ENCODE data around the gene FBL.
A peak's percentile ranks its signal among the peaks of the same experiment; 100 is the strongest.
"Not testable (repeated sequence)": the region's sequence is repeated elsewhere in the genome, so short reads cannot be mapped to it uniquely, and the experiment has no call there.

FBL gene

DNA sequence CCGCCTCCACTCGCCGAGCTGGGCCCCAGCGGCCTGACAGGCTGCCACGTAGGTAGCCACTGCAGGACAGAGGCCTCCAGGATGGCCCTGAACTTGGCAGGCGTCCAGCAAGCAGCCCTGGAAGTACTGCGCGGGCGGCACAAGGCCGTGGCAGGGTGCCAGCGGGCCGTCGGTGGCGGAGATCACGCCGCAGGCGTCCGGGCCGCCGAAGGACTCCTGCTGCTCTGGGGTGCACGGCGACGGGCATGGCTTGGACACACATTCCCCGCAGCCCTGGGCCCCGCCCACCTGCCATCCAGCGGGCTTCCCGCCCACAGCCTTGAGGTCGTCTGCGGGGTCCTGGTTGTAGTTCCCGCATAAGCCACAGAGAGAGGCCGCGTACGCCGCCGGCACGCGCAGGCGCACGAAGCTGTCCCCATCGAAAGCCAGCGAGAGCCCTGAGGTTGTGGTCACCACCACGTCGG, 29.3 kb upstream of the FBL start:
- not testable (repeated sequence) for DNase-seq

DNA sequence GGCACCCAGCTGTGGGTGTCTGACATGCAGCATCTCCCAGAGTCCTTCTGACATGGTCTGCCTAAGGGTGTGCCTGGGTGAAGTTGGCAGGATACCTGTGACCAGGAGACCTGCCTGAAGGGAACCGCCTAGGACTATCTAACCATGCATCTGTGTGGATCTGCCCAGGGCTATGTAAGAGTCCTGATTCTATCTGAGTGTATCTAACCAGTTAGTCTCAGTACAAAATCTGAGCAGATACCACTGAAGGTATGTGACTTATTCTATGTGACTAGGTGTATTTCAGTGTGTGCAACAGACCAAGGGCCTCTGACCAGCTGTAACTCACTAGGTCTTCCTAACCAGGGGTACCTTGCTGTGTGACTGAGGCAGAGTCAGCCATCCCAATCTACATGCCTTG, 28.2 kb upstream of the FBL start:
- no peak for DNase-seq

DNA sequence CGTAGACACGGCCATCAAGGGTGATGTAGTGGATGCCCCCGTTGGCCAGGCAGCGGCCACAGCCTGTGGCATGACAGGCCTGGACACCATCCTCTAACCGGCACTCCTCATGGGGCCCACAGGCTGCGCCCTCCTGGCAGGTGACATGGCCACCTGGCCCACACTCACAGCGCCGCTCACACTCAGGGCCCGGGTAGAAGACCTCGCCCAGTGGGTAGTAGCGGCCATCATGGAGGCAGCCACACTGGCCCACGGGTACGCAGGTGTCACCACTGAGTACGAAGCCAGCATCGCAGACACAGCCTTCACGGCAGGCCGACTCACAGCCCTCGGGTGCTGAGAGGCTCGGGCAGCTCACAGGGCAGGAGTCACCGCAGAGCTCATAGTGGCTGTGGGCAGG, 27.2 kb upstream of the FBL start:
- DNase-seq: no peak

DNA sequence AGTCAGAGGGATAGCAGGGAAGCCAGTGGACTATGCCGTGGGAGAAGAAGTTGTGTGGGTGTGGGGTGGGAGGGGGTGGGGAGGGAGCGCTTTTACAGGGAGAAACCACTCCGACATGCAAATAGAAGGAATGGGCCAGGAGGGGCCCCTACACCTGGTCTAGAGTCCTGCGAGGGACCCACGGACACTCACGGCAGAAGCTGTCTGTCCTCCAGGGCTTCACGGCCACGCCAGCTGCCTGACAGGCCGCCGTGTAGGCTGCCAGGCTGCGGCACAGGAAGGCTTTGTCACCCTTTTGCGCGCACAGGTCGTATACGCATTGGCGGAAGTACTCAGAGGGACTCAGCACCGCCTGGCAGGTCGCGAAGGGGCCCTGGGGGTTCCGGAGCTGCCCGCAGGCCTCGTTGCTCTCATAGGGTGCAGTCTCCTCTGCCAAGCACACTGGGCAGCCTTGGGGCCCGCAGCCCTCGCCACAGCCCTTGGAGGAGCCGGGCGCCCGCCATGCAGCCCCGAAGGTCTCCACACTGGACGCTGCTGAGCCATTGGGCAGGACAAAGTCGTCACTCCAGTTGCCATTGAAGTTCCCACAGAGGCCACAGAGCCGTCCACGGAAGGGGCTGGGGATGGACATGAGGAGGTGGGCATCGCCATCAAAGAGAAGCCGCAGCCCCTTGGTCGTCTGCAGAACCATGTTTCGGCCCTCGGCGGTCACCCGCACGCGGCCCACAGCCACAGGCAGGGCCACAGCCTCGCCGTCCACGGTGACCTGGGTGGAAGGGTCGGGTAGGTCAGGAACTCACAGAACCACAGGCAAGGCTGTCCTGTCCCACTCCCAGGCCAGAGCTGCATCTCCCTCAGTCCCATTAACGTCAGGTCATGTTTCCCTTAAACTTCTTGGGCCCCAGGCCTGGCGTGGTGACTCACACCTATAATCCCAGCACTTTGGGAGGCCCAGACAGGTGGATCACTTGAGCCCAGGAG, 26.0 kb upstream of the FBL start:
- DNase-seq: no peak

DNA sequence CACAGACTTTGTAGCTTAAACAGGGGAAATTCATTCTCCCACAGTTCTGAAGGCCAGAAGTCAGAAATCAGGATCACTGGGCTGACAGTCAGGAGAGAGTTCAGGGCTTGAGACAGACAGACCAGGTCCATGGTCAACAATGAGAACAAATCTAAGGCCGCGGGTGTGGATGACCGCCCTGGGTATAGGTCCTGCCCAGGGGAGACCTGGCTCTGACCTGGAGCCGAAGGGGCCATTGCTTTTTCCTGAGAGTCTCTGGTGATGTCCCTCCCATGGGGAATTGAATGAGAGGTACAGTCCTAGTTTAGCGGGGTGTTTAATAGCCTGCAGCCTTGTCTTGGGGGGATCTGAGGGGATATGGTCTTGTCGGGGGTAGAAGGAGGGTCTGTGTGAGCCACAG, 25.2 kb upstream of the FBL start:
- DNase-seq: no peak

DNA sequence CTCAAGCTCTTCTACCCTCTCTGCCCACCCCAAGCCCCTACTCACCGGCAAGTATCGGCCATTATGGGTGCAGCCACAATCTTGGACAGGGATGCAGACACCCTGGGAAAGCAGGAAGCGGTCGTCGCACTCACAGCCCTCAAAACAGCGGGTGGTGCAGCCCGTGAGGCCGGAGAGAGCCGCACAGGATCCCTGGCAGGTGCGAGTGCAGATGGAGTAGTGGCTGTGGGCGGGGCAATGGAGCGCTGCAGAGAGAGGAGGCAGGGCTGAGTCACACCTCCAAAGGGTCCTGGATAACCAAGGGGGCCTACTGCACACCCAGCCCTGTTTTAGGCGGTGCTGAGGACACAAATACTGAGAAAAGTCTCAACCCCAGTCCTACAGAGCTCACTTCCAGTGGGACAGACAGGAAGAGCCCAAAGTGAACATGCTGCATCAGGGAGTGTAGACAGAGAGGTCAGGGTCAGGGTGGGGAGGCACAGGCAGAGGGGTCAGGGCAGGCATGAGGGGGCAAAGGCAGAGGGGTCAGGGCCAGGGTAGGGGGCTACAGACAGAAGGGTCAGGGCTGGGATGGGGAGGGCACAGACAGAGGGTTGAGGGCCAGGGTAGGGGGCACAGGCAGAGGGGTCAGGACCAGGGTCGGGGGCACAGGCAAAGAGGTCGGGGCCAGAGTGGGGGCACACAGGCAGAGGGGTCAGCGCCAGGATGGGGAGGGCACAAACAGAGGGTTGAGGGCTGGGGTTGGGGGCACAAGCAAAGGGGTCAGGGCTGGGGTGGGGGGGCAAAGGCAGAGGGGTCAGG, 24.2 kb upstream of the FBL start:
- DNase-seq: no peak

DNA sequence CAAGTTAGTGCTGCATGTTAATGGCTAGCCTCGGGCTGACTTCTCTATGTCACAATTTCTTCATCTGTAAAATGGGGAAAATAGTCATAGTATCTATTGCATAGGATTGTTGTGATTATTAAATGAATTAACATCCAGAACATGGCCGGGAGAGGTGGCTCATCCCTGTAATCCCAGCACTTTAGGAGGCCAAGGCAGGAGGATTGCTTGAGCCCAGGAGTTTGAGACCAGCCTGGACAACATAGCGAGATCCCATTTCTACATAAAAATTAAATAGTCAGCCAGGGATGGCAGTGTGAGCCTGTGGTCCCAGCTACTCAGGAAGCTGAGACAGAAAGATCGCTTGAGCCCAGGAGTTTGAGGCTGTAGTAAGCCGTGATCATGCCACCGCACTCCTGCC, 21.8 kb upstream of the FBL start:
- DNase-seq: no peak

DNA sequence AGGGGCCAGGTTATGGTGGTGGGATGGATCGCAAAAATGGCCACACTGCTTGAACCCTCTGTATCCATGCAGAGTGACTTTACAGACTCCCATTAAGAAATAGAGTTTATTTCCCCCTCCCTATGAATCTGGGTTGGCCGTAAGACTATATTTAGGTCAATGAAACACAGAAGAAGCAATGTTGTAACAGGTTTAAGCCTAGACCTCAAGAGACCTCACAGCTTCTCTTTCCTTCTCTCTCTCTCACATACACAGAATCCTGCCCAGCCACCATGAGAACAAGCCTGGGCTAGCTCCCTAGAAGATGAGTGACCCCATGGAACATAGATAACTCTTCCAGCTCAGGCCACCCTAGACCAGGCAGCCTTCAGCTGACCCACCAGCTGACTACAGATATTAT, 21.0 kb upstream of the FBL start:
- no peak for DNase-seq

DNA sequence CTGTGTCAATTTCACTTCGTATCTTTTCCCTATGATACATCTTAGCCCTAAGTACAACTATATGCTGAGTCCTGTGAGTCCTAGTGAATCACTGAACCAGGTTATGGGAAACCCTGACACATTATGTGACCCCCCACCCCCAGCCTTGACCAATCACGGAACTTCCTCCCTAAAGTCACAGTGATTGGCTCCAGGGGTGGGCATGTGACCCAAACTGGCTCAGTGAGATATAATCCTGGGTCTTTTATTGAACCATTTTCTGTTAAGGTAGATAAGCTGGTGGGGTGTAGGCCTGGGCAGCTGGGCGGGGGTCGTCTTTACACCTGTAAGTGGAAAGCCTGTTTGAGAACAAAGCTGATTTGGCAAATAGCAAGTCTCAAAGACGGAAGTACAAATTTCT, 19.8 kb upstream of the FBL start:
- no peak for DNase-seq

DNA sequence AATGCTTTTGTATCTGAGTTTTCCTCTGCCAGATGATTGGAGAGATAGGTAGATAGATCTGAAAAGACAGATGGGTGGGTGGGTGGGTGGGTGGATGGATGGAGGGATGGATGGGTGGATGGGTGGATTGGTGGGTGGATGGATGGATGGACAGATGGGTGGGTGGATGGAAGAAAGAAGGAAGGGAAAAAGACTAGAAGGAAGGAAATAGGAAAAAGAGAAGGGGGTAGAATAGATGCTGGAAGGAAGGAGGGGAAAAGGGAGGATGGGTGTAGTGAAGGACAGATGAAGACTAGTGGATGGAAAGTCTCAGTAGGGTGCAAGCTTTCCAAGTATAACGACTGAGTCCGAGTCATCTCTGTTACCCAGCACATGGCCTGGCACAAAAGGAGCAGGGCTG, 19.0 kb upstream of the FBL start:
- no peak for DNase-seq

DNA sequence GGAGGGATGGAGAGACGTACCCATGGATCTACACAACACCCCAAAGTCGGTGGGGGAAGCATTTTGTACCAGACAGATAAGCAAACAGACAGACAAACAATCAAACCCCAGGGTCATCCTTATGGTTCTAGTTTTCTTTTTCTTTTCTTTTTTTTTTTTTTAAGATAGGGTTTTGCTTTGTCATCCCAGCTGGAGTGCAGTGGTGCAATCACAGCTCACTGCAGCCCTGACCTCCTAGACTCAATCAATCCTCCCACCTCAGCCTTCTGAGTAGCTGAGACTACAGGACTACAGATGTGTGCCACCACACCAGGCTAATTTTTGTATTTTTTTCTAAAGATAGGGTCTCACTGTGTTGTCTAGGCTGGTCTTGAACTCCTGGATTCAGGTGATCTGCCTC, 17.9 kb upstream of the FBL start:
- no peak for DNase-seq

DNA sequence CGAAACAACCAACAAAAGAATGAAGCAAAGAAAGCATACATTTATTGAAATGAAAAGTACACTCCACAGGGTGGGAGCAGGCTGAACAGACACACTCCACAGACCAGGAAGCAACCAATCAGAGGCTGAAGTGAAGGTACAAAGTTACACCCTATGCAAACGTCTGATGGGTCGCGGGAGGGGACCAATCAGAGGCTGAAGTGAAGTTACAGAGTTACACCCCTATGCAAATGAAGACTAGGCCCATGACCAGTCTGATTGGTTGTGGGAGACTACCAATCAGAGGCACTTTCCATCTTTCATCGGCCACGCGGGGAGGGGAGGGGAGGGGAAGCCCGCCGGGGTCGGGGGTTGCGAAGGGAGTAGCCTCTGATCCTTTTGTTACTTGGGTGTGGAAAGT, 12.4 kb upstream of the FBL start:
- no peak for DNase-seq

DNA sequence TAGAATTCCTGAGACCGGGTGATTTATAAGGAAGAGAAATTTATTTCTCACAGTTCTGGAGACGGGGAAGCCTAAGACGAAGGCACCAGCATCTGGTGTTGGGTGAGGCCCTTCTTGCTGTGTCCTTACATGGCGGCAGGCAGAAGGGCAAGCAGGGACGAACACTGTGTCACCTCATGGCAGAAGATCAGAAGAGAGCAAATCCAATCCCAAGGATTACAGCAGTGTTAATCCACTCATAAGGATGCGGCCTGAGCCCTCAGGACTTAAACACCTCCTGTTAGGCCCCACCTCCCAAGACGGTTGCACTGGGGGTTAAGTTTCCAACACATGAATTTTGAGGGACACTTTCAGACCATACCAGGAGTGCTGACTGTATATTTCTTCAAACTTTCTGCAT, 6.7 kb upstream of the FBL start:
- DNase-seq: no peak

DNA sequence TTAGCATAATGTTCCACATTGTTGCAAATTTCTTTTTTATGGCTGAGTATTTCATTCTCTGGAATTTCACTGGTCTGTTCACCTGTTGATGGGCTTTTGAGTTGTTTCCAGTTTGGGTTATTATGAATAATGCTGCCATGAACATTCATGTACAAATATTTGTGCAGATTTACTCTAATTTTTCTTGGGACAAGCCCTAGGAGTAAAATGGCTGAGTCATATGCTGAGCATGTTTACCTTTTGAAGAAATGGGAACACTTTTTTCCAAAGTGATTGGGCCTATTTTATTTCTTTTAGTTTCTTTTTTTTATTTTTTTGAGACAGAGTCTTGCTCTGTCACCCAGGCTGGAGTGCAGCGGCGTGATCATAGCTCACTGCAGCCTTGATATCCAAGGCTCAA, 4.7 kb upstream of the FBL start:
- no peak for DNase-seq

DNA sequence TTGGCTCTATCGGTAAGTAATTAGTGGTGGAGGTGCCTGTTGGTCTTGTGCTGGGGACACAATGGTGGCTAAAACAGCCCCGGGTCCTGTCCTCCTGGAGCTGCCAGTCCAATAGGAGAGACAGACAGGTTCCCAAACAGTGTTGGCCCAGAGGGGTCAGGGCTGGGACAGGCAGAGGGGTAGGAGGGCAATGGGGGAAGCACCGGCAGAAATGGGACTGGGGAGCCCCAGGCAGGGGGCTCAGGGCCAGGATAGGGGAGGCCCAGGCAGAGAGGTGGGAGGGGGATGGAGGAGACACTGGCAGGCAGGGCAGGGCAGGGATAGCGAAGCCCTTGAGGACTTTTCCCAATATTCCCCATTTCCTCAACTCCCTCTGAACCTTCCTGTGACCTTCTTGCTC, 2.2 kb upstream of the FBL start:
- no peak for DNase-seq

DNA sequence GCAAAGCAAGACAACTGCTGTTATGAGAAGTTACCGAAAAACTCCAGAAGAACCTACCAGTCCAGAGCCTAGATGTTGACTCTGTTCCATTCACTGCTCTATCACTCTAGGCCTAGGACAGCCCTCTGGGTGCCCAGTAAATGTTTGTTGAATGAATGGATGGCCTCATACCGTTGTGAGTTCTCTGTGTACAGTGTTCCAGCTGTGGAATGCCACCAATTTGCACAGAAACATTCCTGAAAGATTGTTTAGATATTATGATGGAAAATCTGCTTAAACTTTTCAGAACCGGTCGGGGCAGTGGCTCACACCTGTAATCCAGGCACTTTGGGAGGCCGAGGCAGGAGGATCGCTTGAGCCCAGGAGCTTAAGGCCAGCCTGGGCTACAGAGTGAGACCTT, 1.3 kb upstream of the FBL start:
- no peak for DNase-seq

DNA sequence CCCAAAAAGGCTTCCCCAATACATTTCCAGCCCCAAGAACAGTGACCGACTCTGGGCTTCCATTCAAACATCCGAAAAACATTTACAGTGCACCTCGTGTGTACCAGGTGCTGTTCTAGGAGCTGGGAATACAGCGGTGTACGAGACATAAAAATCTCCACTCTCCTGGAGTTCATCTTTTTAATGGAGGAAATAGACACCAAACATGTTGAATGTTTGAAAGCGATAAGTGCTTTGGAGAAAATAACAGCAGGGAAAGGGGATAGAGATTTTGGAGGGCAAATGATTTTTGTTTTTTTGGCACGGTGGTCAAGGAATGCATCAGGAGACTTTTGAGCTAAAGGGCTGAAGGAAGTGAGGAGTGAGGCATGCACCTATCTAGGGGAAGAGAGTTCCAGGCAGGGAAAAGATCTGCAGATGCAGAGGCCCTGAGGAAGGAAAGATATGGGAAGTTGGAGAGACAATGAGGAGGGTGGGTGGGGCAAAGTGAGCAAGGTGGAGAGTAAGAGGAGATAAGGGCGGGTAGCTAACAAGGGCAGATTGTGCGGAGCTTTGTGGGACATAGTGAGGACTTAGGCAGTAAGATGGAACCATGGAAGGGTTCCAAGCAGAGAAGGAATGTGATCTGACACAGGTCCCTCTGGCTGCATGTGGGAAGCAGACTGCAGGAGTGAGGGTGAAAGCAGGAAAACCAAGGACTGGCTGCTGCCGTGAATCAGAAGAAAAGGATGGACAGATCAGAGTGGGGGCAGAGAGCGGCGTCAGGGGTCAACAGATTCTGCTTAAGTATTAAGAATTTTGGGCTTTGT, 703 bp upstream of the FBL start:
- DNase-seq: no peak

DNA sequence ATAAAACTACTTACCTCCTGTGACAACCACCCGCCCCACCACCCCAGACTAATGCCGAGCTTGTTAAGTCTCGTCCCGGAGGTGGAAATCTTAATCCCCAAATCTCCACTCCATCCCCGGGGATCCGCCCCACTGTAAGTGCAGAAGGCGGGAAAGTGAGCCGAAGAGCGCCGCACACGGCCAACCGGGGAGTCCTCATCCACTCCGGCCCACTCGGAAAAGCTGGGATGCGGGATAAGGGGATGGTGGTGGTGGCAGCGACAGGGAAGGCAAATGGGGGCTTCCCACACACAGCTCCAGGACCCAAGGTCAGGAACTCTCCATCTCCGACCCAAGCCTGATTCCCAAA, 621 bp downstream of the FBL start:
- no peak for DNase-seq

DNA sequence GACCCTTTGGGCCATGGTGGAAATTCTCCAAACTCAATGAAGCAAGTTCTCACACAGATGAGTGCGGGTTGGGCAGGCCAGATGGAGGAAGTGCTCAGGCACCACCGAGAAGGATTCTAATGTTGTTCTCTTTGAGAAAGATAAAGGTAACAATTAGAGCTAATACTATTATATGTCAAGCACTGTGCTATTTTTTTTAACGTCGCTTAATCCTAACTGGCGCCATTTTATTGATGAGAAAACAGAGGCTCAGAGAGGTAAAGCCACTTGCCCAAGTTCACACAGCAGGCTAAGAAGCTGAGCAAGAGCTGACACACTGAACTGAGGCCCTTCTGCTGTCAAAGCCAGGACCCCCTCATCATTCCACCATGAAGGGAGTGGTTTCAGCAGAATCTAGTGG, 1.0 kb downstream of the FBL start:
- no peak for DNase-seq

DNA sequence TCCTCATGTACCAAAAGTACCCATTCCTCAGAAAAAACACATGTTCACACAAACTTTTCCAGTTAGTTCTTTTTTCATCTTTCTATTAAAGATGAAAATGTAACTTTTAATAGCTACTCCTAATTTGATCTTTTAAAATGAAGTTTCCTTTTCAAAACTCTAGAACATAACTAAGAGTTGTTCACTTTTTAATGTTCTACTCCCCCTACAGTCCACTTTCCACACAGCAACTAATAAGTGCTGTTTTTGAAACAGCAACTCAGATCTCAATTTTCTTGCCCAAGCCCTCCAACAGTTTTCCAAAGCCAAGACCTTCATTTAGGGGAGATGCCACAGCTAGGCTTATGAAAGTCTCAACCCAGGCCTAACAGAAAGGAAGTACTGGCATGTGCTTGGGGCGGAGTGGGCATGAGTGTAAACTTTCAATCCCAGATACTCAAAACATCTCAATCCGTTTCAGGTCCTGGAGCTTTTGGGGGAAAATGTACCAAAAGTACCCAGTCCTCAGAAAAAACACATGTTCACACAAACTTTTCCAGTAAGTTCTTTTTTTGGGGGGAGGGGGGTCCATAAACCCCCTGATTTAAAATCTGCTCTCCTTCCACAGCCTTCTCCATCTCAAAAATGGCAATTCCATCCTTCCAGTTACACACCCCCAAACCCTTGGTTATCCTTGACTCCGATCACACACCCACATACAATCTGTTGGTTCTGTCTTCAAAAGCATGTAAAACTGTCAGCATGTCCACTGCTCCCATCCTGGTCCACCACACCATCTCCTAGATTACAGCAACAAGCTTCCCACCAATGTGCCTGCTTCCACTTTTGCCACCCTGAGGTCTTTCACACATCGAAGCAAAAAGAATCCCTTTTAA, 2.0 kb downstream of the FBL start:
- peak; percentile 34 for DNase-seq

DNA sequence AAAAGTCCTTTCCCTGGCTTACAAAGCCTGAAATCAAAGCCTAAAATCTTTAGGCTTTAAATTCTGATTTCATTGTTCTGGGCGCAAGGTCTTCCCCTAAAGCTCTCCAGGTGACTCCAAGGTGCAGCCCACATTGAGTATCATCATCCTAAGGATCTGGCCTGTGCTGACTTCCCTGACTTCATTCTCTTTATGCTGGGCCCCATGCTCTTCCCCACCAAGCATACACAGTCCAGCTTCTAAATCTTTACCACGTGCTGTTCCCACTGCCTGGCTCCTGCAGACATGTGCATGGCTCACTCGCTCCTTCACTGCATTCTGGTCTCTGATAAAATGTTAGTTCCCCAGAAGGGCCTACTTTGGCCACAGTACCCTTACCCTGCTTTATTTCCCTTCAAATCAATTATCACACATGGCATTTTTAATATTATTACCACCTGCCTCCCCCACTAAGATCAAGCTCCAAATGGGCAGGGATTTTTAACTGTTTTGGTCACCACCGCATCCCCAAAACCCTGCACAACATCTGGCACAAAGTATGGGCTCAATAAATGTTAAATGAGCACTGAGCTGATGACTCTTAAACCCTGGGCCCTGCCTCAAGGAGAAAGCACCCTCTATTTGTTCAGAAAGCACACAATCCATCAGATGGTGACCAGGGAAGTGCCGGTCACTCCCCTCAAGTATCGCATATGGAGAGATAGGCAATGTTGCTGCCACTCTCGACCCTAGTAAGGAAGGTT, 3.3 kb downstream of the FBL start:
- no peak for DNase-seq

DNA sequence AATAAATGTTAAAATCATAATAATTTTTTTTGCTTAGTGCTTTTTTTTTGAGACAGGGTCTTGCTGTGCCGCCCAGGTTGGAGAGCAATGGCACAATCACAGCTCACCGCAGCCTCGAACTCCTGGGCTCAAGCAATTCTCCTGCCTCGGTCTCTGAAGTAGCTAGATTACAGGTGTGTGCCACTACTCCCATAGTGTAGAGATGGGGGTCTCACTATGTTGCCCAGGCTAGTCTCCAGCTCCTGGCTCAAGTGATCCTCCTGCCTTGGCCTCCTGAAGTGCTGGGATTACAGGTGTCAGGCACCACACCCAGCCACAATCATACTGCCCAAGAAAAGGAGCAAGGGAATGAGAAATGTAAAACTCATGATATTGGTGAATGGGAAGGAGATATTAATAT, 5.1 kb downstream of the FBL start:
- no peak for DNase-seq
